Stimulated activated naive CD4-positive, alpha-beta T cell (primary cell): ENCODE results near the gene TPT1.
"Not testable (repeated sequence)": the region's sequence is repeated elsewhere in the genome, so short reads cannot be mapped to it uniquely, and the experiment has no call there.

Source experiments
- DNase-seq, 6 experiments: peaks; one replicate each; lab custom pipeline; 2025; lab: John Stamatoyannopoulos, UW

TPT1 gene

GRCh38 chr13:45367358-45367757 is 26.4 kb upstream of the TPT1 start:
- DNase-seq, result peak; percentile 65 to 86 (median 78)

GRCh38 chr13:45365558-45365885 is 24.5 kb upstream of the TPT1 start:
- DNase-seq, result no peak

- no peak for DNase-seq
These were observed 24.0 kb upstream of the TPT1 start for GRCh38 chr13:45364876-45365557.

GRCh38 chr13:45362939-45363338 is 22.0 kb upstream of the TPT1 start:
- DNase-seq, result no peak

GRCh38 chr13:45361596-45362206 is 20.7 kb upstream of the TPT1 start:
- DNase-seq, result no peak

- DNase-seq, result no peak
These were observed 16.1 kb upstream of the TPT1 start for GRCh38 chr13:45356966-45357672.

- DNase-seq, result no peak
These were observed 12.9 kb upstream of the TPT1 start for GRCh38 chr13:45353895-45354294.

GRCh38 chr13:45352031-45352430 is 11.0 kb upstream of the TPT1 start:
- DNase-seq, result no peak

GRCh38 chr13:45350152-45350551 is 9.2 kb upstream of the TPT1 start:
- DNase-seq, result no peak

GRCh38 chr13:45349438-45349837 is 8.5 kb upstream of the TPT1 start:
- no peak for DNase-seq

- DNase-seq, result not testable (repeated sequence)
These were observed 3.1 kb upstream of the TPT1 start for GRCh38 chr13:45344064-45344463.

- DNase-seq, result not testable (repeated sequence)
These were observed 2.1 kb upstream of the TPT1 start for GRCh38 chr13:45343102-45343501.

- DNase-seq, result not testable (repeated sequence)
These were observed 1.7 kb upstream of the TPT1 start for GRCh38 chr13:45342668-45343067.

GRCh38 chr13:45341799-45342500 is 967 bp upstream of the TPT1 start:
- peak in 1 of 6 experiments; percentile 5 for DNase-seq

GRCh38 chr13:45340422-45341033 is 455 bp downstream of the TPT1 start:
- DNase-seq, result peak; percentile 66 to 82 (median 76)

- peak in 3 of 6 experiments; percentile 33 to 70 (median 45) for DNase-seq
These were observed 1.1 kb downstream of the TPT1 start for GRCh38 chr13:45339867-45340266.

- no peak for DNase-seq
These were observed 1.6 kb downstream of the TPT1 start for GRCh38 chr13:45339399-45339798.

- DNase-seq, result no peak
These were observed 3.2 kb downstream of the TPT1 start for GRCh38 chr13:45337803-45338202.

GRCh38 chr13:45337395-45337794 is 3.6 kb downstream of the TPT1 start:
- no peak for DNase-seq

- DNase-seq, result peak in 1 of 6 experiments; percentile 22
These were observed 4.8 kb downstream of the TPT1 start for GRCh38 chr13:45336025-45336800.

GRCh38 chr13:45335397-45336024 is 5.5 kb downstream of the TPT1 start:
- peak in 1 of 6 experiments; percentile 22 for DNase-seq
